ENCODE results near the gene TBC1D23.
"Not testable (repeated sequence)": the region's sequence is repeated elsewhere in the genome, so short reads cannot be mapped to it uniquely, and the experiment has no call there.

TBC1D23 gene

DNA sequence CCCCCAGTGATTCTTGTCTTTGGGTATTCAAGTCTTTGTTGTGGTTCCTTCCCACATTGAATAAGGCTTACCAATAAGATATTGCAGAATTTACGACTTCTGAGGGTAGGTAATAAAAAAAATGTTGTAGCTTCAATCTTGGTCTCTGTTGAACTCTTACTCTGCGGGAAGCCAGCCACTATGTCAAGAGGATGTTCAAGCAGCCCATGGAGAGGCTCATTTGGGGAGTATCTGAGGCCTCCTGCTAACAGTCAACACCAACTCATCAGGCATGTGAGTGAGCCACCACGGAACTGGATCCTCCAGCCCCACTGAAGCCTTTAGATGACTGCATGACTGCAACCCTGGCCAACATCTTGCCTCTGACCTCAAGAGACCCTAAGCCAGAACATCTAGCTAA, 3.2 kb upstream of the TBC1D23 start:
- no peak for DNase-seq

DNA sequence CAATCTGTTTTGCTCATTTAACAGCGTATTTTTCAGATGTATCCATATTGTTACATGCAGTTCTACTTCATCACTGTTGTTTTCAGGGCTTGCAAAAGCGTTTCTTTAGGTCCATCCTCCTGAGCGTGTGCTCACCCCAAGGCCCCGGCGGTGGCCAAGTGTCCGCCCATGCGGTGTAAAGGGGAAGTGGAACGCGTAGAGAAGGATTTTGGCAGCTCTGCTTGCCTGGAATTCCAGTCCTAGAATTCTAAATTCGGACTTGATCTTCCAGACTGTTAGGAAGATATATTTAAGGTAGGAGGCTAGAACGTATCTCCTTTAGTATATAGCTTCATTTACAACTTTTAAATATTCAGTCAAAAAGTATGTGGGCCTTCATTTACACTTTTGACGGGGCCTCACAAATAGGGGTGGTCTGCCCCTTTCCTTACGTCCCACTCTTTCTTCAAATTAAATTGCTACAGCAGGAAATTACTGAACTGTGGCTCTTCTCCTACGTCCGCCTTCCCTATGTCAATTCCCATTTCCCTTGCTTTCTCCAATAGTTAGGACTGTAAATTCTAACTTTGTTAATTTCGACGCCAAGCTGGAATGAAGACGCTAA, 609 bp upstream of the TBC1D23 start:
- no peak for DNase-seq

DNA sequence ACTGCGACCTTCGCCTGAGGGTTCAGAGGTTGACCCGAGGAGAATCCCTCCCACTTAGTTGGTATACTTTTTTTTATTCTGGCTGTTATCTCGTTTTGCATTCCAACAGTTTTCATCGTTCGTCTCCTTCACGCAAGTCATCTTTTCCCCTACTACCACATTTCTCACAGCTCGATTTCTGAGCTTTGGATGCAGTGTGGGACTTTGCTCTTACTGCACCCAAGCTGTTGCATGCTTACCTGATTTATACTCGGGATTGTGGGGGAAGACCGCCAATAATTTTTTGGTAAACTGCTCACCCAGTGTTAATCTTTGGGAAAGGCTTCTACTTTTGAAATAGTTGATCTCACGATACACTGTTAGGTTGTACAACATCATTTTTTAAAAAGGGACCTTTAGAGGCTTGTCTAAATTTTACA, 702 bp downstream of the TBC1D23 start:
- no peak for DNase-seq

DNA sequence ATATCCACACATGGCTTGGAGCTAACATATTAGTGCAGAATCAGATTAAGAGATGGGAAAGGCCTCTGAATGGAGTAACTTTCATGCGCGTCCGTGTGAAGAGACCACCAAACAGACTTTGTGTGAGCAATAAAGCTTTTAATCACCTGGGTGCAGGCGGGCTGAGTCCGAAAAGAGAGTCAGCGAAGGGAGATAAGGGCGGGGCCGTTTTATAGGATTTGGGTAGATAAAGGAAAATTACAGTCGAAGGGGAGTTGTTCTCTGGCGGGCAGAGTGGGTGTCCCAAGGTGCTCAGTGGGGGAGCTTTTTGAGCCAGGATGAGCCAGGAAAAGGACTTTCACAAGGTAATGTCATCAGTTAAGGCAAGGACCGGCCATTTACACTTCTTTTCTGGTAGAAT, 2.1 kb downstream of the TBC1D23 start:
- DNase-seq: not testable (repeated sequence)

DNA sequence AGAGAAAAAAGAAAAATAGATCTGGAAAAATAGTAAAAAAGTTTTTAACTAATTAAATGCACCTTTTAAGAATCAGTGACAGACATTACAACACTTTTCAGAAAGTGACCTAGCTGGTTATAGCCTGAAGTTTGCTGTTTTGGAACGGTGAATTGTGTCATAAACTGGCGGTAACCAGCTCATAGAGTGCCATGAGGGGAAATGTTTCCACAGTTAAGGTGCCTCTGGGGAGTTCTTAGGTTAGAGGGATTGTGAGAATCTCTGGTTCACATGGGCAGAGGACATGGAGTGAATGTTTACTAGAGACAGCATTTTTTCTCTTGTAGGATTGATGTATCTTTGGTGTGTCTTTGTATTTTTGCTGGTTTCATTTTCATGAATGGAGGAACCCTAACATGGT, 2.8 kb downstream of the TBC1D23 start:
- no peak for DNase-seq

DNA sequence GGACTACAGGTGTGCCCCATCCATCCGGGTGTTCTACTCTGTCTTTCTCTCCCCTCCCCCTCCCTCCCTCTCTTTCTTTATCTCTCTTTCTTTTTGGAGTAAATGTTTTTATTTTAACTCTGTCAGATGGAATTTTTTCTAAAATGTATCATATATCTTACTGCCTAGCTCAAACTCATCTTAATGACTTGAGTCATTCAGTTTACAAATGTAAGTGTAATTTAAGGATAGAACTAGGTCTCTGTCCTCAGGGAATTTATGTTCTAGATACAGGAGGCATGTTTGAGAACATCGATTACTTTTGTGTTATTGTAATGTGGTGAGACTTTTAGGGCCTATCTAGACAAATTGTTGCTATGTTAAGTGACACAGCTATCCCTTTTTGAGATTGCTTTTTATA, 3.5 kb downstream of the TBC1D23 start:
- DNase-seq: no peak

DNA sequence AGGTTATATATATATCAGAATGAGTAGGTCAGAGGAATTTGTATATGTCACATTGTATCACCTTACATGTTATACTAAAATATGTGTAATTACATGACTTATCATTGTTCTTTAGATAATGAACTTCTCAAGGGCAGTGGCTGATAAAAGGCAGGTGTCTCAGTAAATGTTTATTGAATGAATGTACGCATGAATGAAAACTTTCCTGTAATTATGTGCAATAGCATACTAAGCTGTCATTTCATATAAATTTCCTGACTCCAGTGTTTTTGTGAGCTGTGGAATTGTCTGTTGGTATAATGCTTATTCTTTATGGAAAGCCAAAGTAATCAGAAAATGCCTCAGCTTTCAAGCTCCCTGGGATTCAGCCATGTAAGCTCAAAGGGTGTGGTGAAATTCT, 4.2 kb downstream of the TBC1D23 start:
- no peak for DNase-seq

DNA sequence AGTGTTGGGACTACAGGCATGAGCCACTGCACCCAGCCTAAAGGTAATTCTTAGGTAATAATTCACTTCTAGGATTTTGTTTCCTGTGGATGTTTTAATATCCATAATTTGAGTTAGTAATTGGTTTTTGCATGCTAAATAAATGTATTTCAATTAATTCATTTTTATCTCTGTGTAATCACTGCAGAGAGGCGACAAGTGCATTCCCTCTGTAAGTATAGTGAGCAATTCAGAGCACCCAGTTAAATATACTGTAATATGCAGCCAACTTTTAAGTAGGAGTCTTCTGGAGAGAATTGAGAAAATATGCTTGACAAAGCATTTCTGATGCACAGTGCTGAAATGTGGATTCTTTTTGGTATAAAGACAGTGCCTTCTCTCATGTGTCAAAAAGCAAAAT, 5.7 kb downstream of the TBC1D23 start:
- no peak for DNase-seq

DNA sequence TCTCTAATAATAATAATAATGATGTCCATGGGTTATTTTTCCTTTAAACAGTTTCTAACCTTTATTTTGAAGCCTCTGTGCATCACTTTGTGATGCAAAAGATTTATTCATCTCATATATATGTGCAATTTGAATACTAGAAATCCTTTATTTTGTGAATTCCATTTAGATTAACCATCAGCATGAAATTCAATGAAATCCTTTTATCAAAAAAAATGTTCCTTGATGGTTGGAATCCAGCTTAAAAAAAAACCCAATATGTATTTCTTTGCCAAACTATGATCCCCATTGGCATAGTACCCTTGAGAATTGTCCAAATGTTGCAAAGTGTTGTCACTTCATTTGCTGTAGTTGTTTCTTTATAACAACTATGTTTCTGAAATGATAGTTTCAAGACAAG, 7.4 kb downstream of the TBC1D23 start:
- DNase-seq: no peak

DNA sequence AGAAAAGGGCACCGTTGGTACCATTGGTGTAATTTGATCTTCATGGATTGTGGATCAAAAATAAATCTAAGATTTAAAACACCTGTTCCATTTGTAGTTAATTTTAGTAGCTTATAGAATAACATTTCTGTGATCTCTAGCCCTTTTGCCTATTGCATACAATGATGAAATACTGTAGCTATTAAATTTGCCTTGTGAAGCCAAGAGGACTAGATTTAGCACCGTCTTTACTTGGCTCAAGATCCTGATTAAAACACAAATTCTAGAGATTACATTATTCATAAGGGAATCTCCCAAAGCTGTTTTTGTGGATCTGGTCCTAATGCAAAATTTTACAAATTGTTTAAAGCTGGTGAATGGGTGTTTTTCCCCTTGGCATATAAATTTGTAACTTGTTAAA, 8.2 kb downstream of the TBC1D23 start:
- no peak for DNase-seq

DNA sequence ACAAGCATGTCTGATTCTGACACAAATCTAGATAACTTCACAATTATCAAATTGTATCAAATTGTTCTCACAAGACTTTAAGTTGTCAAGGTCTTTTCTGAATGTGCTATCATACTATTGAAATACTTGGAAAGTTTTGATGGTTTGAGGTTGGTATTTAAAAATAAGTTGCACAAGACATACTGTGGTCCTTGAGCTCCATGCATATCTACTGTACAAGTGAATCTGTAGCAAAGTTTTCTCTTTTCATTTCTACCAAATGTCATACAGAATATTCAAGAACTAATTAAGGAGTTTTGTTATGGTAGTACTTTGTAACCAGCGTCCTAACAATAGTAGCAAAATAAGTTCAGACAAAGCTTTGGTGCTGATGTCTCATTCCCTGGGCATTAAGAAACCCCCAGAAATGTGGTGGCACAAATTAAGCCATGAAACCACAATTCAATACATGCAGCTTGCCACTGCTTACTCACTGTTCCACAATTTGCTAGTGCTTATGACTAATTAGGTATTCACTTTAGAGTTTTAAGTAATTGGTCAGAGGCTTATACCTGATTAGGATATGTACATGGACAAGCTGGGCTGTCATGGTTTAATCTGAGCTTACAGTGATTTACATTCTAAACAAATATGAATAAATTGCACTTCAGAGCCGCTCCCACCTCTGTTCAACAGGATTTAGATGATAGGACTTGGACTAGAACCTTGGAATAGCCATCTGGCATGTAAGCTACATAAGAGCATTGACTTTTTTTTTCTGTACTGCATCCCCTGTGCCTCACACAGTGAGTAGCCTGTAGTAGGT, 8.8 kb downstream of the TBC1D23 start:
- no peak for DNase-seq

DNA sequence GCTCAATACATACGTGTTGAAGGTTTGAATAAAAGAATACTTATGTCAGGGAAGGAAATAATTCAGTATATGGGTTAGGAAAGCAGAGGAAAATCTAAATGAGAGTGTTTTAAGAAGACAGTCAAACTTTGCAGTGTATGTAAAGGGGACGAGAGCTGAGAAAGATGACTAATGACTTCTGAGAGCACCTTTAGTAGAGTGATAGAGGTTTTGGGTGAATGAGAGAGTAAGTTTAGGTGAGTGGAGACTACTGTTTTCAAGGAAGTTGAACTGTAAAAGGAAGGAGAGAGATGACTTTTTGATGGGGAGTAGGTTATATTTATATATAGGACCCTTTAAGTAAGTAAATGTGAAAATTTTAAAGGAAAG, 9.4 kb downstream of the TBC1D23 start:
- DNase-seq: no peak

DNA sequence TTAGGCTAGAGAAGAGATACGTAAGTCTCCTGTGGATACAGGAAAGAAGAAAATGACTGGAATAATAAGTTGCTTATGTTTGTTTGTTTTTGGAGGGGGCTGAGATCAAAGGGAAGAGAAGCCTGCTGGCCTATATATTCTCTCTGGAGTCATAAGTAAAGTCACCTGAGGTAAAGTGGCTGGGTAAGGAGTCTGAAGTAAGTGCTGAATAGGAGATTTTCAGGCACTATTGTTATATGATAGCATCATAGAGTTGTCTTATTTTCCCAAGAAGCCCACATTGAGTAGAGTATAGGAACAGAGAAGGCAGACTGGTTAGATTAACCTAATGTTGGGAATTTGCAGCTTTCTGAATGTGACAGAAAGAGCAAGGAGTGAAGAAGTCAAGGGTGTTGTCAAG, 10.7 kb downstream of the TBC1D23 start:
- no peak for DNase-seq

DNA sequence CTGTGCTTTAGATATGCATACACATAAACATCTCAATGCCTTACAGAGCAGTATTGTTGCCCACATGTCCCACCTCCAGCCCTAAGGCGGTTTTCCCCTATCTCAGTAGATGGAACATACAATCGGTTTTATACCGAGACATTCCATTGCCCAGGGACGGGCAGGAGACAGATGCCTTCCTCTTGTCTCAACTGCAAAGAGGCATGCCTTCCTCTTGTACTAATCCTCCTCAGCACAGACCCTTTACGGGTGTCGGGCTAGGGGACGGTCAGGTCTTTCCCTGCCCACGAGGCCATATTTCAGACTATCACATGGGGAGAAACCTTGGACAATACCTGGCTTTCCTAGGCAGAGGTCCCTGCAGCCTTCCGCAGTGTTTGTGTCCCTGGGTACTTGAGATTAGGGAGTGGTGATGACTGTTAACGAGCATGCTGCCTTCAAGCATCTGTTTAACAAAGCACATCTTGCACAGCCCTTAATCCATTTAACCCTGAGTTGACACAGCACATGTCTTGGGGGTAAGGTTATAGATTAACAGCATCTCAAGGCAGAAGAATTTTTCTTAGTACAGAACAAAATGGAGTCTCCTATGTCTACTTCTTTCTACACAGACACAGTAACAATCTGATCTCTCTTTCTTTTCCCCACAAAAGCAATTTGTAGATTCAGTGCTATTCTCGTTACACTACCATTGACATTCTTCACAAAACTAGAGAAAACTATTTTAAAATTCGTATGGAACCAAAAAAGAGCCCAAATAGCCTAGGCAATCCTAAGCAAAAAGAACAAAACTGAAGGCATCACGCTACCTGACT, 12.2 kb downstream of the TBC1D23 start:
- not testable (repeated sequence) for DNase-seq

DNA sequence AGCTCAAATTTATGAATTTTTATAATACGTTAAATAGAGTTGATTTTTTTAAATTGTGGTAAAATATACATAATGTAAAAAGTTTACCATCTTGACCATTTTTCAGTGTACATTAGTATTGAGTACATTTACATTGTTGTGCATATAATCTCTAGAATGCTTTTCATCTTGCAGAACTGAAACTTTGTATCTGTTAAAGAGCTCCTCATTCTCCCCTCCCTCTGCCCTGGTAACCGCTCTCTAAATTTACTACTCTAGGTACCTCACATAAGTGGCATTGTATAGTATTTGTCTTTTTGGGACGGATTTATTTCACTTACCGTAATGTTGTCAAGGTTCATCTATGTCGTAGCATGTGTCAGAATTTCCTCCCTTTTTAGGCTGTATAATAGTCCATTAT, 13.6 kb downstream of the TBC1D23 start:
- DNase-seq: no peak

DNA sequence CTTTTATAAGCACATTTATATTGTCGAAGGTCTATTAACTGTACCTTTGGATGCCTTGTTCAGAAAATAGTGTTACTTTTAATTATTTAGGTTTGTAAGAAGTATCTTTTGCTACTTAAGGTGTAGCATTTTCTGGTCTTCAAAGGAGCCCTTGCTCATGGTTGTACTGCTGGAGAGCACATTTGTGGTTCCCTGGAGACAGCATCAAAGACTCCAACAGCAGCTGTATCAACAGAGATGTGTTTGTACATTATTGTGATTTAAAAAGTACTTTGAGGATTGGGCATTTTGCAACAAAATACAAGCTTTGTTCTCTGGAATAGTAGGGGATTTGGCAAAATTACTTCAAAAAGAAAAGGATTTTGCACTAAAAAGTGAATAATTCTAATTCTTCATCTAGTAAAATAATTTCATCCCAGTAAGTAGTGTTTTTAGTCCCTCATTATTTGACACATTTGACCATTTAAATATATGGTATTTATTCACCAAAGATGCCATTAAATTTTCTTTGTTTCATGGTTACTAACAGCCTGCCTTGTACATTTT, 16.5 kb downstream of the TBC1D23 start:
- DNase-seq: no peak

DNA sequence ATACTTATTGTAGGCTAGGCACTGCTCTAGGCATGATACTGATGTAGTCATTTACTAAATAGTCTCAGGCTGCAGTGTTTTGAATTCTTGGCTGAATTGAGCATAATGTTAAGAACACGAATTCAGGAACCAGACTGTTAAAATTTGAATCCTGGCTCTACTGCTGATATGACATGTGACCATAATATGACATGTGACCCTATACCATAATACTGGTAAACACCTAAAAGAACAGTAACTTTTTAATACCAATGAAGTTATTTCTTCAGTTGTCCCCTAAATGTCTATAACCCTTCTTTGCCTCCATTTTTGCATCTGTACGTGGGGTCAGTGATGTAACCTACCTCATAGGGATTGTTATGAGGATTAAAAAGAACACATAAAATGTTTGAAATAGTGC, 18.1 kb downstream of the TBC1D23 start:
- no peak for DNase-seq

DNA sequence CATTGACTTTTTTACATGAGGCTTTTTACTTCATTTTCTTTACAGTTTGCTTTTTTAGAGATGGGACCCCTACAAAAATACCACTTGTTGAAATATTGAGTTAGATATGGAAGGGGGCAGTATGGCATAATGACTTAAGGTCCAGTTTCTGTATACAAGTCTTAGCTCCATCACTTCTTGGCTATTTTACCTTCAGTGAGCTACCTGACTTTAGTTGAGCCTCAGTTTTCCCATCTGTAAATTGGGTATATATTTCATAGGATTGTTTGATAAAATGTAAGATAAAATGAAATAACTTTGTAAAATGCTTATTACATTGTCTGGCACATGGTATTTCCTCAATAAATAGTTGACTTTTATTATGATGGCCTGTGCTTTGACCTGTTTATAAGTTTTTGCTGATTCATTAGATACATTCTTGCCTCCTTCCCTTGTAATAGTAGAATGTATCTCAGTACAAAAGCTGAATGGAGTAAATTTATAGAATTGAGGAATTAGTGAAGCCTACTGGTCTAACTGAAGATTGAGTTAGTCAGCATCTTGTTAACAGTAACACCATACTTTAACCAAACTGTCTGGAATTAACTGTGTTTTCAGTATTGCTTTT, 27.6 kb downstream of the TBC1D23 start:
- DNase-seq: no peak

DNA sequence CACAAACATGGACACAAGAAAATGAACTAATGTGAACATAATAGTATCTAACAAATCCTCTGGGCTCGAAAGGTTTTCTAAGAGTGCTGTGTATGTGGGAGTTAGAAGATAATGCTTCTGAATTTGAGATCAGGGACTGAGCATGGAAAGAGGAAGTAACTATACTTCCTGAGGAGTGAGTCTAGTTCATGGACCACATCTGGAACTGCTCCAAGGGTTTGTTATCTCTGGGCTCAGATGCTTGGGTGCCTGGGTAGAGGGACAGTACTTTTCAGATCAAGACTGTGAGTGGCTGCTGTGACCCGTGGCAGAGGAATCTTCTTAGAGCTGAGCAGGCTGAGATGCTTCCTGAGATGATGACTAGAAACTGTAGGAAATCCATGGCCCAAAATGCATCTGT, 28.5 kb downstream of the TBC1D23 start:
- DNase-seq: no peak

DNA sequence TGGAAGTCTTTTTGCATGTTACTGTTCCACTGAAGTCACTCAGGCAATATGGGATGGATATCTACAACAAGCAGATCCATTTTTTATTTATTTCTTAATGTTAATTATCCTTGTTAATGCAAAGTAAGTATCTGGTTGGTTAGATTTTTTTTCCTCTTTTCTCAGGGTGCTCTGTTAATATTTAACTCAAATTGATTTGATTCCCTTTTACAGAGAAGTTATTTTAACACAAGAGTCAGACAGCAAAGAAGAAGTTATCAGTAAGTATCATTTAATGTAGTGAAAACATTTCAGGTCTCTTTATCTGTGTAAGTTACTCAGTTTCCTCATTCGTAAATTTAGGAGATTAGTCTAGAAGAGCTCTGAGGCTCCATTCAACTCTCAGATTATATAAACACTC, 34.3 kb downstream of the TBC1D23 start:
- DNase-seq: no peak

DNA sequence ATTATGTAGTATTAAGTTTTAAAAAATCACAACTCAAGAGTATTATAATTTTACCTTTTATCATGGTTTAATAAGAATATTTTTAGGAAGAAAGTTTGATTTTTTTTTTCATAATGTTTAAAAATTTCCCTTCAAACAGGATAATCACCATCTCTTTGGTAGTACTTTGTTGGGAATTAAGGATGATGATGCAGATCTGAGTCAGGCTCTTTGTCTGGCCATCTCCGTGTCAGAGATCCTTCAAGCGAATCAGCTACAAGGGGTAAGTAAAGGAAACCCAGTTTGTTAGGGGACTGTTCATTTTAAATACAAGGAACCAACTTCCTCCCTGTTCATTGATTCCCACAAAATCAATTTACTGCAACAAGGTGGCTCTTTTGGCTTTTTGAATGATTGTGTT, 37.0 kb downstream of the TBC1D23 start:
- DNase-seq: no peak

DNA sequence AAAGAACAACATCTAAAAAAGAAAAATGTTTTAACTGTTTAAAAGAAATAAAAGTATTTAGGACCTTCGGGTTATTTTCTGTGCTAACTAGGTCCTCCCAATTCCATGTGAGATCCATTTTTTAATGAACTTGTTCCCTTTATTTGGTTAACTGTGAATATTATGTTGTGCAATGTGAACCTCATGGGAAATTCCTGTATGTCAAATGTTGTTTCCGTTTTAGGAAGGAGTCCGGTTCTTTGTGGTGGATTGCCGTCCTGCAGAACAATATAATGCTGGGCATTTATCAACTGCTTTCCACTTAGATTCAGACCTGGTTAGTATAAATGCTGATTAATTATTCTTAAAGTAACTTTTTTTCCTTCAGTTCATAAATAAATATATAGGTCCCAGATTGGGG, 38.2 kb downstream of the TBC1D23 start:
- DNase-seq: no peak

DNA sequence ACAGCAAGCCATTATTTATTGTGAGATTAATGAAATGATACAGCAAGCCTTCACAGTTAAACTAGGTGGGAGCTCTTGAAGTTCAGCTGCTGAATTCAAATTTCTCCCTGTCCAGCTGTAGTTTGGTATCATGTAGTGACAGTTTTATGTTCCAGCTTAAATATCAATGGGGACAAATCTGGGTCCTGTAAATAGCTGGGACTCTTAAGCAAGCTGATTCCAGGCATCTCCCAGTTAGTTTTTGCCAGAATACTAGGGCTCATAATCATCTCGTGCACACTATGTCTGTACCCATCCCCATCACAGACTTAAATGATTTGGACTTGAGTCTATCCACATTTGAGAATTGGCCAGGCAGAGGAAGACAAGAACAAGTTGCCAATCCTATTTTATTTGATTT, 45.9 kb downstream of the TBC1D23 start:
- DNase-seq: no peak
